Colonic mucosa (tissue), 4 donors: ENCODE data around the gene SYS1. TPM values are rescaled to one million over a fixed set of nuclear protein-coding genes. Genes with fewer than 3 reads are reported as not detected.
A peak's percentile ranks its signal among the peaks of the same experiment; 100 is the strongest.

Experiments used
- DNase-seq: peaks from one replicate; pipeline ENCODE4 v3.0.0-alpha.2; 2020
- H3K27ac ChIP-seq: fragments of 200-600 bp; one replicate; pipeline ENCODE4 v1.8.0; 2021
- H3K27me3 ChIP-seq: fragments of 200-600 bp; one replicate; pipeline ENCODE4 v1.8.0; 2021
- H3K36me3 ChIP-seq: fragments of 200-600 bp; one replicate; pipeline ENCODE4 v1.8.0; 2021
- H3K4me1 ChIP-seq: fragments of 200-600 bp; one replicate; pipeline ENCODE4 v1.8.0; 2021; ENCODE audit warnings: mild to moderate bottlenecking
- H3K4me3 ChIP-seq: fragments of 200-600 bp; one replicate; pipeline ENCODE4 v1.8.0; 2021
- H3K9ac ChIP-seq, 2 donors: one replicate each; pipeline ENCODE4 v1.7.0; 2013; ENCODE audit warnings: control low read depth in 2 of 2, low read depth in 2 of 2, low read length in 2 of 2
- H3K9me3 ChIP-seq: fragments of 200-600 bp; one replicate; pipeline ENCODE4 v1.8.0; 2021
- intact Hi-C: fragments of 100-400 bp; cut with DNase I; formaldehyde crosslinking; loops from one replicate; pipeline ENCODE4 v1.14.1; 2022
- total RNA-seq, 2 donors: library from RNA; stranded (reverse); fragmentation: NEBNext Ultra II Directional in 1 of 2; extraction: Animal tissue kit (Norgen Biotek cat#: 25700) in 1 of 2; gene quantifications; one replicate each; pipeline ENCODE4 v1.2.1, GENCODE V29; 2021
- TF ChIP-seq, protein P1 (sequence below): fragments of 200-600 bp; IDR thresholded peaks from one replicate; pipeline ENCODE4 v1.8.0; 2022; ENCODE audit warnings: antibody characterized with exemption, mild to moderate bottlenecking
- donor health status: healthy.
- donor health status: DM: no; HTN: no; CAD: no.
- donor health status: DM: no; HTN: no; CAD: no.

SYS1 gene
- total RNA-seq, 2 donors from 2014 or later = 24.4 to 27.7 TPM

DNA sequence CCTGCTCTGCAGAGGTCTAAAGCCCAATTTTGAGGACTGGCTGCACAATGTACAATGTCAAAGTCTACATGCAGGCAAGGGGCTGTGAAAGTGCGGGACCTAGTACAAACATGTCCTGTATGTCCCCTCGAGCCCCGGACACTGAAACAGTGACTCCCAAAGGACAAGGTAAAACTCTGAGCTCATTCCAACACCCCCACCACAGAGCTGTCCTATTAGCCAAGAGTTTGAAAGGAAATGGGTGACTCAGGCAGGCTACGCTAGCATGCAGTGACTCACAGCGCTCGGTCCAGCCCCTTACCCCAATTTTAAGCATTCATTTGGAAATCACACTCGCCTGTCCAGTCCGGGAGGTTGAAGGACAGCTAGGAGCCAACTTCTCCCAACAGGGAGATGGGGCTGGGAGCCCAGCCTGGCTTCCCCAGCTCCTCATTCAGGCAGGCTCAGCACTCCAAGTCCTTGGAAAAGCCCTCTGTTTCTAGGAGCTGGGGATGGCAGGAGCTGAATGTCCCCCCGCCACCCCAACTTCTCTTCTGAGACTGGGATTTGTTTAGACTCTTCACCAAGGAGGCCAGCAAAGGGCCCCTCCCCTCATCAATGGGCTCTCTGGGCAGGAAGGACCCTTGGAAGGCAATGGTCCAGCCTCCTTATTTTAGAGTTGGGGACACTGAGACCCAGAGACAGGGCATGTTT, 18.6 kb upstream of the SYS1 start:
- peak overlapping the region; percentile 2 for H3K4me3 ChIP-seq
- H3K36me3 ChIP-seq = no peaks in the 10 kb centered on the region
- TF ChIP-seq, protein P1, sequence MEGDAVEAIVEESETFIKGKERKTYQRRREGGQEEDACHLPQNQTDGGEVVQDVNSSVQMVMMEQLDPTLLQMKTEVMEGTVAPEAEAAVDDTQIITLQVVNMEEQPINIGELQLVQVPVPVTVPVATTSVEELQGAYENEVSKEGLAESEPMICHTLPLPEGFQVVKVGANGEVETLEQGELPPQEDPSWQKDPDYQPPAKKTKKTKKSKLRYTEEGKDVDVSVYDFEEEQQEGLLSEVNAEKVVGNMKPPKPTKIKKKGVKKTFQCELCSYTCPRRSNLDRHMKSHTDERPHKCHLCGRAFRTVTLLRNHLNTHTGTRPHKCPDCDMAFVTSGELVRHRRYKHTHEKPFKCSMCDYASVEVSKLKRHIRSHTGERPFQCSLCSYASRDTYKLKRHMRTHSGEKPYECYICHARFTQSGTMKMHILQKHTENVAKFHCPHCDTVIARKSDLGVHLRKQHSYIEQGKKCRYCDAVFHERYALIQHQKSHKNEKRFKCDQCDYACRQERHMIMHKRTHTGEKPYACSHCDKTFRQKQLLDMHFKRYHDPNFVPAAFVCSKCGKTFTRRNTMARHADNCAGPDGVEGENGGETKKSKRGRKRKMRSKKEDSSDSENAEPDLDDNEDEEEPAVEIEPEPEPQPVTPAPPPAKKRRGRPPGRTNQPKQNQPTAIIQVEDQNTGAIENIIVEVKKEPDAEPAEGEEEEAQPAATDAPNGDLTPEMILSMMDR = no peak
- intact Hi-C loops = no loop called here
- DNase-seq = peak; percentile 55
- peaks cover 29% of the 10 kb centered on the region for H3K4me1 ChIP-seq
- peak overlapping the region; percentile 93 for H3K27ac ChIP-seq
- peak overlapping the region; percentile 56 to 100 for H3K9ac ChIP-seq
- no peaks in the 10 kb centered on the region for H3K27me3 ChIP-seq
- H3K9me3 ChIP-seq = no peaks in the 10 kb centered on the region

DNA sequence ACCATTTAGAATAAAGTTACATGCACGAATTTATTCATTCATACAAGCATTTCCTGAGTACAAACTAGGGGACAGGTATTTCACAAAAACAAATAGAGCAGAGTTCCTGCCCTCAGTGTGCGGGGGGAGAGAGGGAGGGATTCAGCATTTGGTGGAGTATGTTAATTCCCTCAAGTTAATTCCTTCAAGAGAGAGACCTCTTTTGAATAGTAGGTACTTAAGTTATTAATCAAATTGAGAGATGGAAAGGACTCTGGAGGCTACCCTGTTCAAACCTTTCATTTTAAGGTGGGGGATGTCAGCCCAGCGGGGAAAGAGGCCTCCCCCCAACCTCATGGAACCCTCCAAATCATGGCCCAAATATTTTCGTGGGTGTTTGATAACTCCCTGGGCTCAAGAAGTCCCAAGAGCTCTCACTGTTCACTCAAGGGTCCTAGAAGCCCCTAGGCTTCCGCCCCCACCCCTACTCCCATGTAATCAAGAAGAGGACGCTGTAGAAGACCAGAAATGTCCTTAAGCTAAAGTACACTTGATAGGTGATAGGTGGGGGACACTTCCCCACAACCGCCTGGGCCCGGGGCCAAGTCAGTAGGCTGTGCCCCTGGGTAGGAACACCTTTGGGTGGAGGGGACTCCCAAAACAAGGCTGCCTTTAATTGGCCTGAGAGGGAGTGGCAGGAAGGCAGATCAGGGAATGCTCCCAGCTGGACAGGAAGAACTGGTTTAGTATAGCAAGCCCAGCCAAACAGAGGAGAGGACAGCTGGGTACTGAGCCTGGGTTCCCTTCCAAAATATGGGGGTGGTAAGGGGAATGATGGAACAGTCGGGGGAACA, 17.6 kb upstream of the SYS1 start:
- H3K9ac ChIP-seq = peak overlapping the region; percentile 66 to 100
- no peaks in the 10 kb centered on the region for H3K9me3 ChIP-seq

DNA sequence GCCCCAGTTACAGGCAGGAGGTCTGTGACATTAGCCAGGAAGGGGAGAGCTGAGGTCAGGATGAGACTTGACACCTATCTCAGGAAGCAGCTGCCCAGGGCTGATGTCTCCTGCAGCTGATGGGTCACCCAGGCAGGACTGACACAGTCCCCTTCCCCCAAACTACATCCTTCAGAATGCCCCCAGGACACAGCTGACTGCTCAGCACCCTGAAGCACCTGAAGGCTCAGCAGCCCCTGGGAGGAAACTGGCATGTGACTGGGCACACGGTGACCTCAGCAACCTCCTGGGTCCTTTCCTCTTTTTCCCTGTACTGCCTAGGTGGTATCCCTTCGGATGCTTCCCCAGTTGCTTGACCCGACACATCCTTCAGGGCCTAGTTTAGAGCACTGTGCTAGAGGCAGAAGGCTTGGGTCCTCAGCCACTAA, 16.7 kb upstream of the SYS1 start:
- Histone ChIP-seq H3K9me3 (no peaks in the 10 kb centered on the region), H3K4me3 (peak overlapping the region; percentile 79), H3K27me3 (no peaks in the 10 kb centered on the region), H3K36me3 (no peaks in the 10 kb centered on the region), H3K9ac (peak overlapping the region; percentile 66 to 100), H3K27ac (peak overlapping the region; percentile 93), H3K4me1 (peaks cover 14% of the 10 kb centered on the region)
- TF ChIP-seq, protein P1 = no peak
- intact Hi-C loops = no loop called here
- DNase-seq = no peak

More for the DNA sequence above, 17.6 kb upstream of the SYS1 start:
- TF ChIP-seq, protein P1 = no peak
- Histone ChIP-seq H3K27ac (peak overlapping the region; percentile 93), H3K4me3 (peak overlapping the region; percentile 79), H3K36me3 (no peaks in the 10 kb centered on the region), H3K27me3 (no peaks in the 10 kb centered on the region), H3K4me1 (peaks cover 20% of the 10 kb centered on the region)
- intact Hi-C loops = no loop called here
- DNase-seq = peak; percentile 90

DNA sequence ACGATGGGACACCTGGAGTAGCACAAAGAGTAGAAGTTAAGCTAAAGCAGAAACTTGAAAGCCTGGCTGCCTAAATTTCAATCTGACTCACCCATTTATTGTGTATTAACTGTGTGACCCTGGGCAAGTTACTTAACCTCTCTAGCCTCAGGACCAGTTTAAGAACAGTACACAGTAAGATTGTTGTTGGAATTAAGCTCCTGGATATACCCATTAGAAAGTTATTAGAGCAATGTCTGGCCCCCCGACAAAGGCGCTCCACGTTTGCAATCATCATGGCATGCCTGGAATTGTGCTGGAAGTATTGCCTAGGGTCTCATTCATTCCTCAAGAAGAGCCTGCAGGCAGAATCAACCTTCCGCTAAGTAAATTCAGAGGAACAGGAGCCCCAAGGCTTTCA, 16.1 kb upstream of the SYS1 start:
- Histone ChIP-seq H3K36me3 (no peaks in the 10 kb centered on the region), H3K4me3 (peak overlapping the region; percentile 79), H3K27me3 (no peaks in the 10 kb centered on the region), H3K4me1 (peaks cover 14% of the 10 kb centered on the region), H3K9ac (peak overlapping the region; percentile 87 to 100), H3K27ac (peak overlapping the region; percentile 93), H3K9me3 (no peaks in the 10 kb centered on the region)
- TF ChIP-seq, protein P1 = no peak
- intact Hi-C loops = no loop called here
- no peak for DNase-seq

DNA sequence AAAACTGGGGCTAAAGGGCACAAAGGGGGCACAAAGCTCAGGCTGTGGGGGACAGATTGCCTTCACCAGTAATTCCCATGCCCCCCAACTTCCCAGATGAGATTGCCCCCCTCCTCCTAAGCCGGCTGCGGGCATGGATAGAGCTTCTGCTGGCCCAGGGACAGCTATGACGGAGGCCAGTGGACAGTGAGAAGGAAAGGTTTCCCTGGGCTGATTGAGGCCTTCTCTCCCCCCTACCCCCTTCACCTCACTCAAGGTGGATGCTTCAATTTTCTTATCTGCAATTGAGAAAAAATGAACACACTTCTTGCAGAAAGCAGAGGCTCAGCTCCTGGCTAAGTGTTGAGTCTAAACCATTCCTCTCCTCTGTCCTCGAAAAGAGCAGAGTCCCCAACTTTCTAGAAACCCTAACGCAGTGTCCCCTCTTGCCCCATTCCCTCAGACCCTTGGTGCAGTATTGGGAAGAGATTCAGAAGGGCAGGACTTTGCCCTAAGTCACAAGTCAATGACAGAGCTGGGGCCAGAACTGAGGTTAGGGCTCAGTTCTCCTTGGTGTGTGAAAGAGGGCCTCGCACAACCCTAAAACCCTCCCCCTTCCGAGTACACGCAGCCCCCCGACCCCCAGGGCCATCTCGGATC, 15.5 kb upstream of the SYS1 start:
- H3K4me1 ChIP-seq = peaks cover 11% of the 10 kb centered on the region
- peak overlapping the region; percentile 87 to 100 for H3K9ac ChIP-seq
- intact Hi-C loops = no loop called here
- H3K36me3 ChIP-seq = no peaks in the 10 kb centered on the region
- H3K9me3 ChIP-seq = no peaks in the 10 kb centered on the region
- no peaks in the 10 kb centered on the region for H3K27me3 ChIP-seq
- peak overlapping the region; percentile 93 for H3K27ac ChIP-seq
- TF ChIP-seq, protein P1 = no peak
- H3K4me3 ChIP-seq = peak overlapping the region; percentile 79
- no peak for DNase-seq
